Stimulated activated naive CD4-positive, alpha-beta T cell (primary cell): Measurements from ENCODE around the gene ADAMTS15.

Source experiments
- DNase-seq, 6 experiments: peaks; one replicate each; lab custom pipeline; 2025; lab: John Stamatoyannopoulos, UW

The ADAMTS15 gene

GRCh38 chr11:130478881-130479280 is 30.4 kb downstream of the ADAMTS15 start:
- no peak for DNase-seq

- DNase-seq: no peak
Measured at GRCh38 chr11:130480186-130480585, 31.7 kb downstream of the ADAMTS15 start.

- DNase-seq: no peak
Measured at GRCh38 chr11:130480711-130481140, 32.3 kb downstream of the ADAMTS15 start.

GRCh38 chr11:130483124-130483523 is 34.7 kb downstream of the ADAMTS15 start:
- DNase-seq: no peak

- DNase-seq: no peak
Measured at GRCh38 chr11:130485983-130486382, 37.5 kb downstream of the ADAMTS15 start.

GRCh38 chr11:130486391-130486836 is 38.0 kb downstream of the ADAMTS15 start:
- DNase-seq: no peak

GRCh38 chr11:130486987-130487923 is 38.8 kb downstream of the ADAMTS15 start:
- DNase-seq: no peak

- no peak for DNase-seq
Measured at GRCh38 chr11:130487924-130488815, 39.7 kb downstream of the ADAMTS15 start.

- no peak for DNase-seq
Measured at GRCh38 chr11:130488848-130489584, 40.6 kb downstream of the ADAMTS15 start.

- DNase-seq: no peak
Measured at GRCh38 chr11:130489716-130490115, 41.3 kb downstream of the ADAMTS15 start.

- DNase-seq: no peak
Measured at GRCh38 chr11:130490682-130491449, 42.4 kb downstream of the ADAMTS15 start.

GRCh38 chr11:130498181-130498580 is 49.7 kb downstream of the ADAMTS15 start:
- DNase-seq: no peak

- no peak for DNase-seq
Measured at GRCh38 chr11:130499828-130500227, 51.4 kb downstream of the ADAMTS15 start.

- no peak for DNase-seq
Measured at GRCh38 chr11:130504317-130504716, 55.9 kb downstream of the ADAMTS15 start.

GRCh38 chr11:130508913-130509312 is 60.5 kb downstream of the ADAMTS15 start:
- no peak for DNase-seq

- no peak for DNase-seq
Measured at GRCh38 chr11:130509942-130510341, 61.5 kb downstream of the ADAMTS15 start.

GRCh38 chr11:130510407-130511006 is 62.1 kb downstream of the ADAMTS15 start:
- DNase-seq: no peak

GRCh38 chr11:130511765-130512164 is 63.3 kb downstream of the ADAMTS15 start:
- DNase-seq: no peak

GRCh38 chr11:130512662-130513061 is 64.2 kb downstream of the ADAMTS15 start:
- no peak for DNase-seq

- no peak for DNase-seq
Measured at GRCh38 chr11:130513132-130513531, 64.7 kb downstream of the ADAMTS15 start.

GRCh38 chr11:130514316-130514715 is 65.9 kb downstream of the ADAMTS15 start:
- no peak for DNase-seq
